Activated CD8-positive, alpha-beta memory T cell treated with anti-CD3 and anti-CD28 coated beads, Interleukin-2, amount 50 U/mL, for 24 hours (primary cell): ENCODE results near the gene STOM.

Experiments
- DNase-seq: peaks from one replicate; pipeline ENCODE4 v3.0.0-alpha.2; 2020; ENCODE audit errors: extremely low read depth

The STOM gene

GRCh38 chr9:121371495-121372061 is 1.5 kb upstream of the STOM start:
- no peak for DNase-seq

- DNase-seq, result no peak
Observed at GRCh38 chr9:121368745-121369144, 1.3 kb downstream of the STOM start.

GRCh38 chr9:121368138-121368522 is 1.9 kb downstream of the STOM start:
- DNase-seq, result no peak

GRCh38 chr9:121367306-121368137 is 2.5 kb downstream of the STOM start:
- DNase-seq, result no peak

GRCh38 chr9:121366611-121367192 is 3.3 kb downstream of the STOM start:
- no peak for DNase-seq

- DNase-seq, result no peak
Observed at GRCh38 chr9:121365564-121365963, 4.5 kb downstream of the STOM start.

GRCh38 chr9:121364886-121365285 is 5.2 kb downstream of the STOM start:
- no peak for DNase-seq

GRCh38 chr9:121364077-121364476 is 6.0 kb downstream of the STOM start:
- no peak for DNase-seq

- no peak for DNase-seq
Observed at GRCh38 chr9:121363622-121363961, 6.5 kb downstream of the STOM start.

GRCh38 chr9:121362813-121363621 is 7.0 kb downstream of the STOM start:
- no peak for DNase-seq

GRCh38 chr9:121360601-121361374 is 9.3 kb downstream of the STOM start:
- DNase-seq, result no peak

- DNase-seq, result no peak
Observed at GRCh38 chr9:121359351-121360294, 10.4 kb downstream of the STOM start.

GRCh38 chr9:121358751-121359150 is 11.3 kb downstream of the STOM start:
- DNase-seq, result no peak

- DNase-seq, result no peak
Observed at GRCh38 chr9:121357011-121357410, 13.0 kb downstream of the STOM start.

GRCh38 chr9:121354762-121355161 is 15.3 kb downstream of the STOM start:
- DNase-seq, result no peak

- DNase-seq, result no peak
Observed at GRCh38 chr9:121354141-121354540, 15.9 kb downstream of the STOM start.

GRCh38 chr9:121353241-121354061 is 16.6 kb downstream of the STOM start:
- DNase-seq, result peak; percentile 45

GRCh38 chr9:121350993-121351561 is 19.0 kb downstream of the STOM start:
- no peak for DNase-seq

- DNase-seq, result no peak
Observed at GRCh38 chr9:121350036-121350435, 20.0 kb downstream of the STOM start.
